ENCODE data around the gene FGFR1OP2. TPM values are rescaled to one million over a fixed set of nuclear protein-coding genes. Genes with fewer than 3 reads are reported as not detected.

FGFR1OP2 gene
- total and polyA plus RNA-seq, 2 of the 8 experiments (the other 6 are each of a cell fraction or from before 2014, with no cell fraction given) = 8.8 to 34.4 TPM

DNA sequence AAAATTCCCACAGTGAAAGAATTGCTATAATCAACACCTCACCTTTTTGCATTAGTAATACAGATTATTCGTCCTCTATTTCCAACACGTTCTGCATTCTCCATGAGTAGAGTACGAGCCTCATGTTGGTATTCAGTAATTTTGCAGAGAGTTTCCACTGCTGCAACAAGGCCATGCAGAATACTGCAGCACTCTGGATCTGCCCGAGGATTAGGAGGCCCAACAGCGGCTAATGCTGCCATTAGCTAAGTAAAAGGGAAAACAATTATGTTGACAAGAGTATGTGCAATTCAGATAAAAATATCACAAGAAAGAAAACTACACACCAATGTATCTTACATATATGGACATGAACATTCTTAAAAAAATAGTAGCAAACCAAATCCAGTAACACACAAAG is 9.6 kb upstream of the FGFR1OP2 start:
- TF ChIP-seq RAD21 (IDR thresholded peaks at IDR 0.05 in 1 of 2, conservative IDR thresholded peaks at IDR 0.05 in 1 of 2; ENCODE audit: low read depth in 2 of 2, low read length in 2 of 2) (no peak), EZH2 (IDR thresholded peaks at IDR 0.05; ENCODE audit: low read depth, low read length, severe bottlenecking) (no peak), FOSL1 (IDR thresholded peaks at IDR 0.05; ENCODE audit: insufficient read depth, low read depth, low read length) (no peak), TCF12 (IDR thresholded peaks at IDR 0.05; ENCODE audit: low read depth, low read length) (no peak), TBP (IDR thresholded peaks at IDR 0.05; ENCODE audit: low read depth, low read length) (no peak), SIX5 (IDR thresholded peaks at IDR 0.05; ENCODE audit: low read depth, low read length) (no peak), CHD1 (IDR thresholded peaks at IDR 0.05; ENCODE audit: low read depth, low read length) (no peak), ASH2L (IDR thresholded peaks at IDR 0.05; ENCODE audit: low read length) (no peak)
- TF ChIP-seq, protein P1, sequence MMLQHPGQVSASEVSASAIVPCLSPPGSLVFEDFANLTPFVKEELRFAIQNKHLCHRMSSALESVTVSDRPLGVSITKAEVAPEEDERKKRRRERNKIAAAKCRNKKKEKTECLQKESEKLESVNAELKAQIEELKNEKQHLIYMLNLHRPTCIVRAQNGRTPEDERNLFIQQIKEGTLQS (IDR thresholded peaks at IDR 0.05; ENCODE audit: insufficient read depth, low read depth, low read length) = no peak
- no peak for FAIRE-seq
- Histone ChIP-seq H3K56ac (replicated peaks; ENCODE audit: insufficient read length, low read depth, low read length) (no peak overlapping the region), H2BK5ac (ENCODE audit: low read depth, low read length) (no peak overlapping the region), H3K9ac (replicated peaks in 1 of 4; ENCODE audit: extremely low read depth in 1 of 4, low read depth in 3 of 4, low read length in 3 of 4) (no peak overlapping the region), H3K9me3 (ENCODE audit: insufficient read depth in 2 of 2, low read depth in 1 of 2, low read length in 1 of 2) (no peaks in the 10 kb centered on the region), H3K23me2 (ENCODE audit: low read depth, low read length) (no peaks in the 10 kb centered on the region), H2AK5ac (ENCODE audit: low read depth, low read length) (no peak overlapping the region), H2BK12ac (ENCODE audit: low read depth, low read length) (no peak overlapping the region), H3K14ac (ENCODE audit: insufficient read length) (no peak overlapping the region), H4K8ac (ENCODE audit: extremely low read depth, insufficient read depth, low read length) (no peak overlapping the region), H3K4me1 (replicated peaks in 1 of 4; ENCODE audit: control insufficient read depth in 3 of 4, insufficient read depth in 4 of 4, low read length in 3 of 4) (no peaks in the 10 kb centered on the region), H4K5ac (ENCODE audit: insufficient read length, low read depth, low read length) (no peak overlapping the region), H3K36me3 (ENCODE audit: control insufficient read depth in 2 of 4, insufficient read depth in 4 of 4, low read length in 3 of 4) (peaks cover 4 to 55% (median 15%) of the 10 kb centered on the region in 4 experiments; a peak in 6 of 8 replicates), H4K91ac (replicated peaks; ENCODE audit: insufficient read length, low read length) (no peak overlapping the region), H3K23ac (ENCODE audit: insufficient read length) (no peak overlapping the region), H3K79me1 (ENCODE audit: low read depth, low read length) (no peaks in the 10 kb centered on the region; the same call in 1 of the 2 replicates), H3K79me2 (ENCODE audit: control insufficient read depth in 1 of 2, insufficient read depth in 2 of 2, low read length in 2 of 2) (peaks cover 0 to 9% of the 10 kb centered on the region in 2 experiments; a peak in 2 of 4 replicates), H3K18ac (ENCODE audit: extremely low read depth, low read length) (no peak overlapping the region), H2BK120ac (replicated peaks; ENCODE audit: low read depth, low read length) (no peak overlapping the region), H4K20me1 (replicated peaks in 1 of 2; ENCODE audit: control insufficient read depth in 1 of 2, insufficient read depth in 2 of 2, low read length in 2 of 2) (peaks cover 0 to 3% of the 10 kb centered on the region in 2 experiments), H2AFZ (ENCODE audit: low read length) (no peak overlapping the region), H2BK20ac (ENCODE audit: low read length) (no peak overlapping the region), H3K4ac (replicated peaks; ENCODE audit: insufficient read length, low read depth, low read length) (no peak overlapping the region), H3K27ac (ENCODE audit: low read depth, low read length) (no peak overlapping the region), H3K4me2 (ENCODE audit: insufficient read depth in 1 of 2, low read depth in 2 of 2, low read length in 2 of 2) (no peak overlapping the region), H3K4me3 (ENCODE audit: extremely low read depth in 1 of 4, insufficient read depth in 2 of 4, low read depth in 3 of 4, low read length in 4 of 4) (no peak overlapping the region), H3K27me3 (replicated peaks in 1 of 4; ENCODE audit: control insufficient read depth in 3 of 4, extremely low read depth in 1 of 4, insufficient read depth in 3 of 4, low read length in 3 of 4) (peaks cover 0 to 1% (median 0%) of the 10 kb centered on the region in 4 experiments; a peak in 1 of 7 replicates), H2BK15ac (ENCODE audit: low read length) (no peak overlapping the region)
- CTCF ChIA-PET (ENCODE audit: partially characterized antibody) = no interaction called here
- WGBS, 2 experiments (ENCODE audit: extremely low coverage in 1 of 2, insufficient coverage in 1 of 2, insufficient read length in 1 of 2, insufficient replicate concordance in 2 of 2, low coverage in 1 of 2, low lambda C conversion rate in 2 of 2, missing lambda C conversion rate in 1 of 2) = 86% methylated on average over 5 of the region's 5 CpGs; no CpG with 5 or more reads in 1 of the 2 experiments
- DNase-seq (ENCODE audit: low read depth in 1 of 2, low spot score in 2 of 2) = no peak
- POLR2A ChIA-PET (ENCODE audit: partially characterized antibody) = no interaction called here
